ENCODE data around the gene TSTD1. TPM values are rescaled to one million over a fixed set of nuclear protein-coding genes. Genes with fewer than 3 reads are reported as not detected.
A peak's percentile ranks its signal among the peaks of the same experiment; 100 is the strongest.

TSTD1 gene
- total and polyA plus RNA-seq, 7 experiments from 2014 or later = 49.8 to 494 (median 75.8) TPM

DNA sequence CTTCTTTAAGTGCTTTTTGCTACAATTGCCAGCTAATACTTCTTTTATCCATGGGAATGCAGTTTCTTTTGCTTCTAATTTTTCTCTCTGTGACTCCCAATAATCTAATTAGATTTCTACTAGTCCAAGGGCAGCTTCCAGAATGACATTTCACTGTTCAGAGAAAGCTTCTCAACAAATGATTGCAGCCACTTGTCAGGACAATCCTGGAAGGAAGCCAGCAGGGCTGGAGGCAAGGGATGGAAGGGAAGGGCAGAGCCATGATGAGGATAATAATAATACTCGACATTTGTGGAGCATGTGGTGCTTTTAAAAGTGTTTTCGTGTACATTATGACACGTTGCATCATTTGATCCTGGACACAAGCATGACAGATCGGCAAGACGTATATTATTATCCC lies 37.2 kb downstream of the TSTD1 start:
- DNase-seq = no peak
- ChIA-PET CTCF (interaction anchor here (1.7 kb wide), 1 partner anchor 37 kb away, joined by 4 read pairs; the partner anchor contains the start of gene TSTD1), POLR2A (no interaction called here)
- Mint-ChIP-seq H3K4me1 (peaks cover 7 to 15% (median 12%) of the 10 kb centered on the region in 7 donors), H3K4me3 (no peak overlapping the region), H3K36me3 (peaks cover 1 to 43% (median 10%) of the 10 kb centered on the region in 5 donors), H3K27me3 (no peaks in the 10 kb centered on the region), H3K27ac (peak overlapping the region in 1 of 9 donors; percentile 53), H3K9me3 (no peaks in the 10 kb centered on the region)
- Histone ChIP-seq H3K4me1 (ENCODE audit: control insufficient read depth in 2 of 2, insufficient read depth in 2 of 2, low read length in 2 of 2) (no peaks in the 10 kb centered on the region), H3K27me3 (ENCODE audit: control insufficient read depth in 2 of 2, insufficient read depth in 2 of 2, low read length in 2 of 2) (no peaks in the 10 kb centered on the region), H3K9me3 (ENCODE audit: control insufficient read depth in 2 of 3, low read length in 3 of 3) (no peaks in the 10 kb centered on the region), H3K36me3 (ENCODE audit: control insufficient read depth in 2 of 3, insufficient read depth in 3 of 3, low read length in 3 of 3) (peaks cover 0 to 33% (median 12%) of the 10 kb centered on the region in 3 experiments), H3K27ac (ENCODE audit: low read depth, low read length) (no peak overlapping the region), H3K4me3 (ENCODE audit: low read length) (no peak overlapping the region)
- ATAC-seq = no peak
- intact Hi-C loops (cut with micrococcal nuclease) = no loop called here

DNA sequence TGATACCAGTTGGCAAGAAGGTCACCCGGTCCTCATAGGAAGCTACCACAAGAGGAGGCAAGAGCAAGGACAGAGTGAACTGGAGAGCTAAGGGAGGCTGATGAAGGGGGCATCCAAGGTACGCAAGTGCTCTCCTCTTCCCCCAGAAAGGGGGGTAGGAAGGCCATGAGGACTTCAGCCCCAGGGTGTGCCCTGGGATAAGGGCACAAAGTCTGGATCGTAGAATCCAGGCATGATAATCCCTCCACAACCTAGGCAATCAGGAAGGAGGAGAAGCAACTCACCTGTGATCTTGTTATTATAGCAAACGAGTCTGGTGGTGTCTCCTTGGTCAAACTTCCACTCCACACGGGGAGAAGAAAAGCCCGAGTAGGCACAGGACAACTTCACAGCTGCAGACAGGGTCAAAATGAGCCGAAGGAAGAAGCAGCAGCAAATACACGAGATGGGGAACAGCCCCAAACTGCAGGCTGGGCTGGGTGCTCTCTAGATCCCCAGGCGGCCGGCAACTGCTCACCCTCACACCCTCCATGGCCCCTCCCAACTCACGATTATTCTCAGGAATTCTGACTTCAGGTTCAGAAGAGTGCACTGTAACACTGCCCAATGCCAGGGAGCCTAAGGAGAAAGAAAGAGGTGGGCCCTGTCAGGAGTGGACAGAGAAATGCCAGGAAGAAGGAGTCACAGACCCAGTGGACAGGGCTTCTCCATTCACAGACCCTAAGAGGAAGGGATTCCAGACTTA lies 37.9 kb downstream of the TSTD1 start:
- no peaks in the 10 kb centered on the region for H3K27me3 Mint-ChIP-seq
- no peaks in the 10 kb centered on the region for H3K27me3 ChIP-seq (ENCODE audit: control insufficient read depth in 2 of 2, insufficient read depth in 2 of 2, low read length in 2 of 2)
- DNase-seq (no peak), ATAC-seq (no peak)
- no peaks in the 10 kb centered on the region for H3K9me3 ChIP-seq (ENCODE audit: control insufficient read depth in 2 of 3, low read length in 3 of 3)
- intact Hi-C loops (cut with micrococcal nuclease) = no loop called here
- H3K27ac Mint-ChIP-seq = peak overlapping the region in 1 of 9 donors; percentile 52
- peaks cover 1 to 41% (median 10%) of the 10 kb centered on the region in 5 donors for H3K36me3 Mint-ChIP-seq
- H3K4me1 ChIP-seq (ENCODE audit: control insufficient read depth in 2 of 2, insufficient read depth in 2 of 2, low read length in 2 of 2) = no peaks in the 10 kb centered on the region
- H3K9me3 Mint-ChIP-seq = no peaks in the 10 kb centered on the region
- no peak overlapping the region for H3K27ac ChIP-seq (ENCODE audit: low read depth, low read length)
- CTCF ChIA-PET = interaction anchor here (0.5 to 7.8 kb wide), 5 partner anchors 9 to 98 kb away, joined by 3 to 123 read pairs (median 4); partner anchors contain the start of genes KLHDC9 and TSTD1
- H3K36me3 ChIP-seq (ENCODE audit: control insufficient read depth in 2 of 3, insufficient read depth in 3 of 3, low read length in 3 of 3) = peaks cover 0 to 33% (median 12%) of the 10 kb centered on the region in 3 experiments
- POLR2A ChIA-PET = interaction anchor here (0.9 kb wide), 1 partner anchor 12 kb away, joined by 3 read pairs; no protein-coding TSS in a partner anchor
- H3K4me3 Mint-ChIP-seq = no peak overlapping the region
- H3K4me1 Mint-ChIP-seq = peaks cover 6 to 12% (median 9%) of the 10 kb centered on the region in 7 donors
- H3K4me3 ChIP-seq (ENCODE audit: low read length) = no peak overlapping the region

DNA sequence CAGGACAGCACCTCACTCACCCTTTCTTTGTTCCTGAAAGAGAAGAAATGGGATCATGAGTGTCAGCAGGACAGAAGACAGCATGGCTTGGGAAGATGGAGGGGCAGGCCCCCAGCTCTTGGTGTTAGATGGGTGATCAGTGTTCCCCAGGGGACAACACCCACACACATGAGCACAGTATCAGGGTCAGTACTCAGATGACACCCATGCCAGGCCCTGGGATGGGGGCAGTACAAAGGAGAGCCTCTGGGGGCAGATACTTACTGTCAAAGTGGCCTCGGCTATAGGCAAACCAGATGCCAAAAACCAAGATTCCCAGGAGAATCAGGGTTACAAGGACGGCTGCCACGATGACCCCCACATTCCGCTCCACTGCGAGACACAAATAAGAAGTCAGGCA lies 39.4 kb downstream of the TSTD1 start:
- Mint-ChIP-seq H3K4me1 (peaks cover 6 to 12% (median 9%) of the 10 kb centered on the region in 7 donors), H3K36me3 (peaks cover 1 to 41% (median 10%) of the 10 kb centered on the region in 5 donors), H3K27me3 (no peaks in the 10 kb centered on the region), H3K9me3 (no peaks in the 10 kb centered on the region), H3K4me3 (no peak overlapping the region), H3K27ac (no peak overlapping the region)
- no peak overlapping the region for H3K4me3 ChIP-seq (ENCODE audit: low read length)
- H3K27ac ChIP-seq (ENCODE audit: low read depth, low read length) = no peak overlapping the region
- H3K27me3 ChIP-seq (ENCODE audit: control insufficient read depth in 2 of 2, insufficient read depth in 2 of 2, low read length in 2 of 2) = no peaks in the 10 kb centered on the region
- CTCF ChIA-PET = interaction anchor here (0.9 to 7.8 kb wide), 2 partner anchors 100 to 118 kb away, joined by 3 to 123 read pairs; partner anchors contain the start of gene KLHDC9
- POLR2A ChIA-PET = interaction anchor here (0.9 kb wide), 1 partner anchor 99 kb away, joined by 5 read pairs; the partner anchor contains the start of gene KLHDC9
- H3K36me3 ChIP-seq (ENCODE audit: control insufficient read depth in 2 of 3, insufficient read depth in 3 of 3, low read length in 3 of 3) = peaks cover 0 to 33% (median 12%) of the 10 kb centered on the region in 3 experiments
- no peak for DNase-seq
- H3K9me3 ChIP-seq (ENCODE audit: control insufficient read depth in 2 of 3, low read length in 3 of 3) = no peaks in the 10 kb centered on the region
- ATAC-seq = no peak
- intact Hi-C loops (cut with micrococcal nuclease) = no loop called here
- no peaks in the 10 kb centered on the region for H3K4me1 ChIP-seq (ENCODE audit: control insufficient read depth in 2 of 2, insufficient read depth in 2 of 2, low read length in 2 of 2)

DNA sequence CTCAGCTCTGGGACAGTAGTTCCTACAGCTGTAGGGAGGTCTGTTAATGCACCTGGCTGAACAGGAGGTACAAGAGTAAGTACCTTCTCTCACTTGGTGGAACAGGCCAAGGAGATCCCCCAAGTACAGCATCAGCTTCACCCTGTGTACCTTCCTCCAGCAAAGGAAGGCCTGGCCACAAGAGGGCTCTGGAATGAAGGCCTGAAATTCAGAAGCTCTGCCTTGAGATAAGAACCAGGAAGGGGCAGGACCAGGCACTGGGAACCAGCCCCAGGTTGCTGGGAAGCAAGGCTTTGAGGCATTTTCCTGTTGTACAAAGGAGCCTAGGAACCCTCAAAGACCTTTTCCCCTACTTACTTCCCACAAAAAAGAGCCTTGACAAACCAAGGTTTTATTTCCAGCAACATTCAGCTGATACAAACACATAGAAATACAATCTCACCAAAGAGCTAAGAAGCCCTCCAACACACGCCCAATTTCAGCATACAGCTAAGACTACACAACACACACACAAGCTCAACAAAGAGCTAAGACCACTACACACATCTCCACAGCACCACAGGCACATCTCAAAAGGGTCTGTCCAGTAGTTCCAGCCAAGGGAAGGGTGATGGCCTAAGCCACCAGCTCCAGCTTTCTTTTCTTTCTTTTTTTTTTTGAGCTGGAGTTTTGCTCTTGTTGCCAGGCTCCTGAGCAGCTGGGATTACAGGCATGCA lies 41.3 kb downstream of the TSTD1 start:
- H3K27ac Mint-ChIP-seq = peak overlapping the region in 8 of 9 donors; percentile 3 to 74 (median 44)
- ATAC-seq = peak; percentile 80
- no peaks in the 10 kb centered on the region for H3K9me3 ChIP-seq (ENCODE audit: control insufficient read depth in 2 of 3, low read length in 3 of 3)
- H3K4me1 ChIP-seq (ENCODE audit: control insufficient read depth in 2 of 2, insufficient read depth in 2 of 2, low read length in 2 of 2) = no peaks in the 10 kb centered on the region
- POLR2A ChIA-PET = interaction anchor here (0.6 to 2.1 kb wide), 10 partner anchors 9 to 156 kb away, joined by 3 to 17 read pairs (median 4); partner anchors contain the start of genes ARHGAP30, F11R, KLHDC9 and UFC1
- no peak overlapping the region for H3K27ac ChIP-seq (ENCODE audit: low read depth, low read length)
- no peak overlapping the region for H3K4me3 Mint-ChIP-seq
- H3K27me3 ChIP-seq (ENCODE audit: control insufficient read depth in 2 of 2, insufficient read depth in 2 of 2, low read length in 2 of 2) = no peaks in the 10 kb centered on the region
- H3K36me3 ChIP-seq (ENCODE audit: control insufficient read depth in 2 of 3, insufficient read depth in 3 of 3, low read length in 3 of 3) = peaks cover 0 to 33% (median 12%) of the 10 kb centered on the region in 3 experiments
- H3K36me3 Mint-ChIP-seq = peaks cover 1 to 41% (median 10%) of the 10 kb centered on the region in 5 donors
- peak in 8 of 9 donors; percentile 14 to 52 (median 44) for DNase-seq
- no peaks in the 10 kb centered on the region for H3K27me3 Mint-ChIP-seq
- H3K9me3 Mint-ChIP-seq = no peaks in the 10 kb centered on the region
- H3K4me1 Mint-ChIP-seq = peaks cover 6 to 14% (median 11%) of the 10 kb centered on the region in 7 donors
- intact Hi-C loops (cut with micrococcal nuclease) = loop anchor here (1.0 to 2.0 kb wide), 7 partner anchors 15 to 385 kb away; partner anchors contain the start of gene USF1 (in 1 of the 2)
- CTCF ChIA-PET = interaction anchor here (0.6 to 7.8 kb wide), 23 partner anchors 9 to 621 kb away, joined by 3 to 123 read pairs (median 4); partner anchors contain the start of genes ARHGAP30, DEDD, F11R and KLHDC9
- H3K4me3 ChIP-seq (ENCODE audit: low read length) = no peak overlapping the region

DNA sequence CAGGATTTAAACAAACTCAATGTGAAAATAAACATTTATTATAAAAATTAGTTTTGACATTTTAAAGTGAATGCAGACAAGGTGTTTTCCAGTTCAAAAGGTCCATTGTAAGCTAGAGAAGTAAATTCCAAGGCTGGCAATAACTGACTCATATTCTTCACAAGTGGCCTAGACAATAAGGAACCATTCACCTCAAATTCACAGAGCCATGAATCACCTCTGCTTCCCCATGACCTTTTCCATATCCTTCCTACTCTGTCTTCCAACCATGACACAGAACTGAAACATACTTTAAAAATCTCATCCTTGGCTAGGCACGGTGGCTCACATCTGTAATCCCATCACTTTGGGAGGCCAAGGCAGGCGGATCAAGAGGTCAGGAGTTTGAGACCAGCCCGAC lies 42.6 kb downstream of the TSTD1 start:
- no peaks in the 10 kb centered on the region for H3K9me3 ChIP-seq (ENCODE audit: control insufficient read depth in 2 of 3, low read length in 3 of 3)
- POLR2A ChIA-PET = interaction anchor here (1.3 to 1.4 kb wide), 2 partner anchors 10 to 17 kb away, joined by 4 to 6 read pairs; no protein-coding TSS in a partner anchor
- Mint-ChIP-seq H3K9me3 (no peaks in the 10 kb centered on the region), H3K36me3 (peaks cover 1 to 35% (median 10%) of the 10 kb centered on the region in 5 donors), H3K27ac (peak overlapping the region in 1 of 9 donors; percentile 36), H3K4me1 (peaks cover 3 to 14% (median 7%) of the 10 kb centered on the region in 7 donors), H3K27me3 (no peaks in the 10 kb centered on the region), H3K4me3 (no peak overlapping the region)
- ATAC-seq (no peak), DNase-seq (no peak)
- peaks cover 0 to 31% (median 12%) of the 10 kb centered on the region in 3 experiments for H3K36me3 ChIP-seq (ENCODE audit: control insufficient read depth in 2 of 3, insufficient read depth in 3 of 3, low read length in 3 of 3)
- intact Hi-C loops (cut with micrococcal nuclease) = loop anchor here (2.0 kb wide), 3 partner anchors 17 to 387 kb away; partner anchors contain the start of gene USF1 (in 1 of the 2)
- H3K27ac ChIP-seq (ENCODE audit: low read depth, low read length) = no peak overlapping the region
- CTCF ChIA-PET = interaction anchor here (0.8 to 7.8 kb wide), 7 partner anchors 8 to 144 kb away, joined by 3 to 123 read pairs (median 13); partner anchors contain the start of genes KLHDC9, TSTD1 and USF1
- no peaks in the 10 kb centered on the region for H3K4me1 ChIP-seq (ENCODE audit: control insufficient read depth in 2 of 2, insufficient read depth in 2 of 2, low read length in 2 of 2)
- no peaks in the 10 kb centered on the region for H3K27me3 ChIP-seq (ENCODE audit: control insufficient read depth in 2 of 2, insufficient read depth in 2 of 2, low read length in 2 of 2)
- no peak overlapping the region for H3K4me3 ChIP-seq (ENCODE audit: low read length)

Data from naive thymus-derived CD4-positive, alpha-beta T cell (primary cell).